K562 (cell line): ENCODE results near the gene ARHGEF12.

Source experiments
- ATF2 ChIP-seq: sonication (generic); formaldehyde crosslinking; IDR thresholded peaks from 2 replicates; pipeline ENCODE4 v1.8.1; 2022; ENCODE audit warnings: missing genetic modification reagents
- CREB1 ChIP-seq, 2 experiments: sonication (generic) in 1 of 2; formaldehyde crosslinking in 1 of 2; IDR thresholded peaks; 2 replicates each; pipeline versions ENCODE4 v1.6.1 to v1.8.0; 2012 to 2022; ENCODE audit warnings: inconsistent platforms in 1 of 2, mild to moderate bottlenecking in 1 of 2, missing genetic modification reagents in 1 of 2, moderate library complexity in 1 of 2
- CTCF ChIP-seq, 3 experiments: IDR thresholded peaks in 2 of 3; conservative IDR thresholded peaks in 1 of 3; 2 replicates each; pipeline ENCODE4 v1.5.1; 2011 to 2012; ENCODE audit warnings: low read length in 3 of 3, mild to moderate bottlenecking in 3 of 3, control low read depth in 2 of 3, improper control_type of control experiment in 1 of 3, inconsistent platforms in 1 of 3, low read depth in 1 of 3, mixed read lengths in 1 of 3, moderate library complexity in 1 of 3; ENCODE audit not compliant: insufficient read depth in 2 of 3
- GMEB1 ChIP-seq: fragments of 250-450 bp; sonication (Bioruptor Pico); IDR thresholded peaks from 2 replicates; pipeline ENCODE4 v1.4.0; 2020; ENCODE audit warnings: mild to moderate bottlenecking
- GTF3C2 ChIP-seq: IDR thresholded peaks from 3 replicates; pipeline ENCODE4 v1.6.1; 2011; ENCODE audit warnings: borderline replicate concordance, mild to moderate bottlenecking, moderate library complexity; ENCODE audit not compliant: insufficient read length; ENCODE audit errors: extremely low read depth
- HOXB6 ChIP-seq: fragments of 250-450 bp; sonication (Bioruptor Pico); IDR thresholded peaks from 2 replicates; pipeline ENCODE4 v1.5.1; 2022; ENCODE audit warnings: mild to moderate bottlenecking, borderline replicate concordance
- JUN ChIP-seq, 2 experiments: sonication (generic) in 1 of 2; formaldehyde crosslinking in 1 of 2; IDR thresholded peaks; 2 replicates each; pipeline versions ENCODE4 v1.6.1 to v1.8.0; 2012 to 2022; ENCODE audit warnings: borderline replicate concordance in 2 of 2, mild to moderate bottlenecking in 2 of 2, improper control_type of control experiment in 1 of 2, low read depth in 1 of 2, low read length in 1 of 2, missing genetic modification reagents in 1 of 2
- POLR2A ChIP-seq: fragments of 450-650 bp; conservative IDR thresholded peaks from 2 replicates; pipeline ENCODE4 v1.6.1; 2016

GRCh38 chr11:120522736-120523135 is 186.5 kb downstream of the ARHGEF12 start:
- no peak for TF ChIP-seq HOXB6 (CRISPR knock-in tag)
- no peak for TF ChIP-seq CREB1 (IDR thresholded peaks at IDR 0.05)
- no peak for TF ChIP-seq CREB1 (CRISPR knock-in tag; IDR thresholded peaks at IDR 0.05)
- no peak for TF ChIP-seq GTF3C2
- no peak for TF ChIP-seq GMEB1 (CRISPR knock-in tag)
- TF ChIP-seq CTCF (IDR thresholded peaks at IDR 0.05 in 2 of 3, conservative IDR thresholded peaks at IDR 0.05 in 1 of 3; ENCODE audit: insufficient read depth in 2 of 3, low read depth in 1 of 3, low read length in 3 of 3) = no peak
- no peak for TF ChIP-seq ATF2 (CRISPR knock-in tag)
- TF ChIP-seq JUN (IDR thresholded peaks at IDR 0.05; ENCODE audit: borderline replicate concordance, low read depth, low read length) = no peak
- no peak for TF ChIP-seq JUN (CRISPR knock-in tag; IDR thresholded peaks at IDR 0.05; ENCODE audit: borderline replicate concordance)
- TF ChIP-seq POLR2A = no peak
